ENCODE data around the gene RICTOR. TPM values are rescaled to one million over a fixed set of nuclear protein-coding genes. Genes with fewer than 3 reads are reported as not detected.

The RICTOR gene
- total and polyA plus RNA-seq, 9 of the 15 experiments (the other 6 are each of a cell fraction or from before 2014, with no cell fraction given), result 13.9 to 46.6 (median 22.6) TPM

- H3K9me3 ChIP-seq (replicated peaks; ENCODE audit: control insufficient read depth, insufficient read depth, low read depth, low read length), result no peaks in the 10 kb centered on the region
- H3K4me3 ChIP-seq, result no peak overlapping the region
- H3K9me1 ChIP-seq (ENCODE audit: control insufficient read depth, insufficient read depth, low read length), result no peaks in the 10 kb centered on the region
- ChIA-PET POLR2A (interaction anchor here (1.0 to 1.3 kb wide), 2 partner anchors 8 to 17 kb away, joined by 3 to 7 read pairs; no protein-coding TSS in a partner anchor), CTCF (ENCODE audit: low intra/inter-chr PET ratio) (no interaction called here)
- ATAC-seq (no peak), DNase-seq (ENCODE audit: extremely low read depth in 1 of 4, low spot score in 3 of 4) (no peak), FAIRE-seq (no peak)
- H3K27me3 ChIP-seq (ENCODE audit: control insufficient read depth in 2 of 2, insufficient read depth in 2 of 2, low read length in 2 of 2), result no peaks in the 10 kb centered on the region
- H3K36me3 ChIP-seq (ENCODE audit: control insufficient read depth, insufficient read depth, low read length), result peaks cover 28% of the 10 kb centered on the region
- H3K4me2 ChIP-seq (ENCODE audit: insufficient read depth, low read length), result no peak overlapping the region
- peaks cover 4 to 17% of the 10 kb centered on the region in 2 experiments for H3K4me1 ChIP-seq (replicated peaks in 1 of 2; ENCODE audit: control insufficient read depth in 2 of 2, insufficient read depth in 2 of 2, low read length in 2 of 2)
- H4K20me1 ChIP-seq (replicated peaks; ENCODE audit: control insufficient read depth, insufficient read depth, low read length), result peaks cover 7% of the 10 kb centered on the region; the same call in 1 of the 2 replicates
- H2AFZ ChIP-seq (ENCODE audit: low read depth, low read length), result no peak overlapping the region
- no TSS peak for BruUV-seq (replicated peaks)
- TF ChIP-seq, protein P1, sequence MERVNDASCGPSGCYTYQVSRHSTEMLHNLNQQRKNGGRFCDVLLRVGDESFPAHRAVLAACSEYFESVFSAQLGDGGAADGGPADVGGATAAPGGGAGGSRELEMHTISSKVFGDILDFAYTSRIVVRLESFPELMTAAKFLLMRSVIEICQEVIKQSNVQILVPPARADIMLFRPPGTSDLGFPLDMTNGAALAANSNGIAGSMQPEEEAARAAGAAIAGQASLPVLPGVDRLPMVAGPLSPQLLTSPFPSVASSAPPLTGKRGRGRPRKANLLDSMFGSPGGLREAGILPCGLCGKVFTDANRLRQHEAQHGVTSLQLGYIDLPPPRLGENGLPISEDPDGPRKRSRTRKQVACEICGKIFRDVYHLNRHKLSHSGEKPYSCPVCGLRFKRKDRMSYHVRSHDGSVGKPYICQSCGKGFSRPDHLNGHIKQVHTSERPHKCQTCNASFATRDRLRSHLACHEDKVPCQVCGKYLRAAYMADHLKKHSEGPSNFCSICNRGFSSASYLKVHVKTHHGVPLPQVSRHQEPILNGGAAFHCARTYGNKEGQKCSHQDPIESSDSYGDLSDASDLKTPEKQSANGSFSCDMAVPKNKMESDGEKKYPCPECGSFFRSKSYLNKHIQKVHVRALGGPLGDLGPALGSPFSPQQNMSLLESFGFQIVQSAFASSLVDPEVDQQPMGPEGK (CRISPR knock-in tag; IDR thresholded peaks at IDR 0.05; ENCODE audit: borderline replicate concordance), result no peak
- TF ChIP-seq GTF2E2 (tag; IDR thresholded peaks at IDR 0.05) (no peak), BHLHE40 (IDR thresholded peaks at IDR 0.05; ENCODE audit: low read length) (no peak), FOXK2 (conservative IDR thresholded peaks at IDR 0.05 in 1 of 2, IDR thresholded peaks at IDR 0.05 in 1 of 2; ENCODE audit: low read depth in 2 of 2) (no peak), MTA2 (IDR thresholded peaks at IDR 0.05; ENCODE audit: low read depth) (no peak), ZNF431 (CRISPR knock-in tag; IDR thresholded peaks at IDR 0.05) (no peak), TBP (optimal IDR thresholded peaks at IDR 0.05; ENCODE audit: low read depth, low read length) (no peak), BRF1 (IDR thresholded peaks at IDR 0.05; ENCODE audit: borderline replicate concordance, extremely low read depth, insufficient read length) (no peak), TARDBP (IDR thresholded peaks at IDR 0.05) (no peak), PHTF2 (CRISPR knock-in tag; IDR thresholded peaks at IDR 0.05) (no peak), ZNF668 (CRISPR knock-in tag; IDR thresholded peaks at IDR 0.05) (no peak), TAF15 (IDR thresholded peaks at IDR 0.05; ENCODE audit: low read depth, low read length) (no peak), HDAC2 (IDR thresholded peaks at IDR 0.05) (no peak), RBBP5 (IDR thresholded peaks at IDR 0.05; ENCODE audit: borderline replicate concordance, insufficient read depth, low read length, poor library complexity, severe bottlenecking) (no peak), ZNF561 (CRISPR knock-in tag; conservative IDR thresholded peaks at IDR 0.05) (no peak), MECOM (CRISPR knock-in tag; IDR thresholded peaks at IDR 0.05) (no peak), KAT2B (IDR thresholded peaks at IDR 0.05; ENCODE audit: low read depth, low read length) (no peak)
- TF ChIP-seq, protein P2, sequence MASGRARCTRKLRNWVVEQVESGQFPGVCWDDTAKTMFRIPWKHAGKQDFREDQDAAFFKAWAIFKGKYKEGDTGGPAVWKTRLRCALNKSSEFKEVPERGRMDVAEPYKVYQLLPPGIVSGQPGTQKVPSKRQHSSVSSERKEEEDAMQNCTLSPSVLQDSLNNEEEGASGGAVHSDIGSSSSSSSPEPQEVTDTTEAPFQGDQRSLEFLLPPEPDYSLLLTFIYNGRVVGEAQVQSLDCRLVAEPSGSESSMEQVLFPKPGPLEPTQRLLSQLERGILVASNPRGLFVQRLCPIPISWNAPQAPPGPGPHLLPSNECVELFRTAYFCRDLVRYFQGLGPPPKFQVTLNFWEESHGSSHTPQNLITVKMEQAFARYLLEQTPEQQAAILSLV (tag; IDR thresholded peaks at IDR 0.05), result no peak
- TF ChIP-seq, protein P3, sequence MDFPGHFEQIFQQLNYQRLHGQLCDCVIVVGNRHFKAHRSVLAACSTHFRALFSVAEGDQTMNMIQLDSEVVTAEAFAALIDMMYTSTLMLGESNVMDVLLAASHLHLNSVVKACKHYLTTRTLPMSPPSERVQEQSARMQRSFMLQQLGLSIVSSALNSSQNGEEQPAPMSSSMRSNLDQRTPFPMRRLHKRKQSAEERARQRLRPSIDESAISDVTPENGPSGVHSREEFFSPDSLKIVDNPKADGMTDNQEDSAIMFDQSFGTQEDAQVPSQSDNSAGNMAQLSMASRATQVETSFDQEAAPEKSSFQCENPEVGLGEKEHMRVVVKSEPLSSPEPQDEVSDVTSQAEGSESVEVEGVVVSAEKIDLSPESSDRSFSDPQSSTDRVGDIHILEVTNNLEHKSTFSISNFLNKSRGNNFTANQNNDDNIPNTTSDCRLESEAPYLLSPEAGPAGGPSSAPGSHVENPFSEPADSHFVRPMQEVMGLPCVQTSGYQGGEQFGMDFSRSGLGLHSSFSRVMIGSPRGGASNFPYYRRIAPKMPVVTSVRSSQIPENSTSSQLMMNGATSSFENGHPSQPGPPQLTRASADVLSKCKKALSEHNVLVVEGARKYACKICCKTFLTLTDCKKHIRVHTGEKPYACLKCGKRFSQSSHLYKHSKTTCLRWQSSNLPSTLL (IDR thresholded peaks at IDR 0.05), result no peak
- intact Hi-C loops (cut with micrococcal nuclease) (no loop called here), in situ Hi-C loops (cut with MboI) (no loop called here)
- H3K79me2 ChIP-seq (ENCODE audit: control insufficient read depth, insufficient read depth, low read length), result peaks cover 64% of the 10 kb centered on the region
- 89% methylated on average over 4 of the region's 4 CpGs for WGBS (ENCODE audit: insufficient coverage, low coverage, missing lambda C conversion rate)
- H3K27ac ChIP-seq (ENCODE audit: extremely low read depth, low read depth, low read length), result no peak overlapping the region
- H3K9ac ChIP-seq (ENCODE audit: insufficient read depth in 1 of 2, low read depth in 2 of 2, low read length in 2 of 2), result no peak overlapping the region
Observed at GRCh38 chr5:39022151-39022550, 52.0 kb downstream of the RICTOR start.
